CD14-positive monocyte (primary cell): Measurements from ENCODE around the gene IGF1R. TPM values are rescaled to one million over a fixed set of nuclear protein-coding genes. Genes with fewer than 3 reads are reported as not detected.

ENCODE experiments used
- DNase-seq, 3 donors: peaks; one replicate each; pipeline ENCODE4 v3.0.0-alpha.2; 2011 to 2022
- H2AFZ ChIP-seq: 2 replicates; pipeline ENCODE4 v1.6.0; 2012; ENCODE audit warnings: mild to moderate bottlenecking, low read depth, low read length, inconsistent platforms; ENCODE audit not compliant: insufficient read depth, poor library complexity, severe bottlenecking
- H3K27ac ChIP-seq, 2 donors: 1 replicate in 1 of 2; 2 replicates in 1 of 2; pipeline ENCODE4 v1.5.1; 2012 to 2013; ENCODE audit warnings: low read length in 2 of 2, control low read depth in 1 of 2, inconsistent platforms in 1 of 2, low read depth in 1 of 2, mild to moderate bottlenecking in 1 of 2
- H3K27me3 ChIP-seq, 2 donors: one replicate each; pipeline versions ENCODE4 v1.6.0 to v1.6.1; 2011 to 2013; ENCODE audit warnings: low read length in 2 of 2; ENCODE audit not compliant: control insufficient read depth in 2 of 2, insufficient read depth in 2 of 2
- H3K36me3 ChIP-seq, 2 donors: replicated peaks in 1 of 2; 1 replicate in 1 of 2; 2 replicates in 1 of 2; pipeline versions ENCODE4 v1.5.1 to v1.6.1; 2012 to 2013; ENCODE audit warnings: low read length in 2 of 2, control low read depth in 1 of 2, inconsistent platforms in 1 of 2, mild to moderate bottlenecking in 1 of 2; ENCODE audit not compliant: insufficient read depth in 2 of 2, control insufficient read depth in 1 of 2
- H3K4me1 ChIP-seq, 2 donors: 1 replicate in 1 of 2; 2 replicates in 1 of 2; pipeline versions ENCODE4 v1.5.1 to v1.6.1; 2012 to 2013; ENCODE audit warnings: low read length in 2 of 2, control low read depth in 1 of 2, inconsistent platforms in 1 of 2, mild to moderate bottlenecking in 1 of 2, moderate library complexity in 1 of 2; ENCODE audit not compliant: insufficient read depth in 2 of 2, control insufficient read depth in 1 of 2
- H3K4me2 ChIP-seq: replicated peaks from 2 replicates; pipeline ENCODE3; 2012; ENCODE audit warnings: low read length, moderate library complexity, mild to moderate bottlenecking; ENCODE audit not compliant: poor library complexity, severe bottlenecking; ENCODE audit errors: extremely low read depth
- H3K4me3 ChIP-seq, 3 experiments: fragments of 200-600 bp in 1 of 3; sonication (generic) in 1 of 3; replicated peaks in 1 of 3; 1 replicate in 2 of 3; 2 replicates in 1 of 3; pipeline ENCODE4 v1.5.1; 2011 to 2013; ENCODE audit warnings: low read length in 3 of 3, mild to moderate bottlenecking in 3 of 3, control low read depth in 2 of 3, low read depth in 2 of 3, inconsistent platforms in 1 of 3, moderate library complexity in 1 of 3
- H3K79me2 ChIP-seq: 2 replicates; pipeline ENCODE4 v1.6.0; 2012; ENCODE audit warnings: mild to moderate bottlenecking, control low read depth, inconsistent platforms, low read length, moderate library complexity; ENCODE audit not compliant: insufficient read depth
- H3K9ac ChIP-seq: 2 replicates; pipeline ENCODE4 v1.6.0; 2017; ENCODE audit warnings: low read length, mild to moderate bottlenecking; ENCODE audit not compliant: insufficient read depth, poor library complexity, severe bottlenecking
- H3K9me3 ChIP-seq, 2 donors: replicated peaks in 1 of 2; 1 replicate in 1 of 2; 2 replicates in 1 of 2; pipeline versions ENCODE4 v1.5.1 to v1.6.1; 2012 to 2013; ENCODE audit warnings: low read length in 2 of 2, control low read depth in 1 of 2; ENCODE audit not compliant: control insufficient read depth in 1 of 2, insufficient read depth in 1 of 2
- H4K20me1 ChIP-seq: 2 replicates; pipeline ENCODE4 v1.6.0; 2012; ENCODE audit warnings: mild to moderate bottlenecking, low read length, control low read depth, moderate library complexity; ENCODE audit not compliant: insufficient read depth
- H3K27ac Mint-ChIP-seq, 7 donors: one replicate each; pipeline ENCODE4 v1.8.0; 2020; ENCODE audit warnings: mild to moderate bottlenecking in 7 of 7, mixed read lengths in 7 of 7, moderate library complexity in 6 of 7, inconsistent platforms in 2 of 7
- H3K27me3 Mint-ChIP-seq, 3 donors: one replicate each; pipeline ENCODE4 v1.8.0; 2021 to 2022; ENCODE audit warnings: low read depth in 3 of 3, mild to moderate bottlenecking in 3 of 3, mixed read lengths in 3 of 3, moderate library complexity in 3 of 3, inconsistent platforms in 1 of 3
- H3K36me3 Mint-ChIP-seq, 2 donors: one replicate each; pipeline ENCODE4 v1.8.0; 2020; ENCODE audit warnings: mixed read lengths in 2 of 2, inconsistent platforms in 1 of 2, mild to moderate bottlenecking in 1 of 2
- H3K4me1 Mint-ChIP-seq: one replicate; pipeline ENCODE4 v1.8.0; 2020; ENCODE audit warnings: mild to moderate bottlenecking, mixed read lengths
- H3K4me3 Mint-ChIP-seq, 2 donors: one replicate each; pipeline ENCODE4 v1.8.0; 2020; ENCODE audit warnings: mild to moderate bottlenecking in 2 of 2, mixed read lengths in 2 of 2, moderate library complexity in 1 of 2
- H3K9me3 Mint-ChIP-seq, 7 donors: one replicate each; pipeline ENCODE4 v1.8.0; 2020 to 2022; ENCODE audit warnings: mixed read lengths in 7 of 7, mild to moderate bottlenecking in 6 of 7, moderate library complexity in 6 of 7, inconsistent platforms in 2 of 7
- CTCF ChIP-seq: fragments of 200-600 bp; IDR thresholded peaks from one replicate; pipeline ENCODE4 v1.8.0; 2022; ENCODE audit warnings: antibody characterized with exemption, mild to moderate bottlenecking
- WGBS: methylation state at CpG from one replicate; pipeline ENCODE4 v1.1.5; 2013; ENCODE audit warnings: missing lambda C conversion rate; ENCODE audit not compliant: insufficient coverage; 5-methylcytosine and 5-hydroxymethylcytosine counted together
- intact Hi-C, 2 donors: fragments of 100-400 bp; cut with micrococcal nuclease; formaldehyde crosslinking; loops; one replicate each; pipeline versions ENCODE4 v1.15.0 to v1.15.1; 2023
- polyA plus RNA-seq, 3 donors: library from polyadenylated mRNA; depleted of rRNA in 1 of 3; unstranded in 2 of 3; stranded (reverse) in 1 of 3; fragments of 300-500 nt in 2 of 3; fragments of >200 nt in 1 of 3; fragmentation: Illumina TruSeq in 2 of 3; gene quantifications; 1 replicate in 2 of 3; 2 replicates in 1 of 3; pipeline ENCODE4 v1.2.3, GENCODE V29; 2012 to 2021

IGF1R gene
- polyA plus RNA-seq, 3 donors, result 0.35 to 4.9 (median 0.67) TPM

GRCh38 chr15:98745179-98745578, 96.8 kb downstream of the IGF1R start:
- Histone ChIP-seq H4K20me1 (peaks cover 86% of the 10 kb centered on the region), H3K79me2 (peaks cover 83% of the 10 kb centered on the region), H3K4me2 (peak overlapping the region; percentile 18), H3K4me1 (peaks cover 10 to 21% of the 10 kb centered on the region in 2 donors), H2AFZ (no peak overlapping the region), H3K9ac (no peak overlapping the region), H3K36me3 (no peaks in the 10 kb centered on the region), H3K9me3 (no peaks in the 10 kb centered on the region), H3K27ac (peak overlapping the region in 1 of 2 donors; percentile 10), H3K4me3 (no peak overlapping the region), H3K27me3 (no peaks in the 10 kb centered on the region)
- Mint-ChIP-seq H3K9me3 (peaks cover 0 to 1% (median 0%) of the 10 kb centered on the region in 7 donors), H3K36me3 (no peaks in the 10 kb centered on the region), H3K27ac (peak overlapping the region in 2 of 7 donors; percentile 27 to 62), H3K4me3 (peak overlapping the region in 1 of 2 donors; percentile 32), H3K4me1 (peaks cover 40% of the 10 kb centered on the region), H3K27me3 (peaks cover 0 to 2% (median 0%) of the 10 kb centered on the region in 3 donors)
- no peak for TF ChIP-seq CTCF
- DNase-seq, result no peak
- intact Hi-C loops, result no loop called here
- 40% methylated on average over 2 of the region's 3 CpGs for WGBS

- no peak overlapping the region for H3K4me3 ChIP-seq
- H3K9me3 ChIP-seq, result no peaks in the 10 kb centered on the region
- Mint-ChIP-seq H3K27ac (peak overlapping the region in 2 of 7 donors; percentile 62 to 63), H3K9me3 (peaks cover 0 to 1% (median 0%) of the 10 kb centered on the region in 7 donors), H3K4me1 (peaks cover 38% of the 10 kb centered on the region), H3K36me3 (no peaks in the 10 kb centered on the region), H3K4me3 (peak overlapping the region in 1 of 2 donors; percentile 32), H3K27me3 (peaks cover 0 to 2% (median 0%) of the 10 kb centered on the region in 3 donors)
- H3K27me3 ChIP-seq, result no peaks in the 10 kb centered on the region
- no peak overlapping the region for H3K4me2 ChIP-seq
- peak in 1 of 3 donors; percentile 7 for DNase-seq
- H3K27ac ChIP-seq, result peak overlapping the region in 1 of 2 donors; percentile 10
- no peaks in the 10 kb centered on the region for H3K36me3 ChIP-seq
- no peak for TF ChIP-seq CTCF
- no peak overlapping the region for H3K9ac ChIP-seq
- intact Hi-C loops, result no loop called here
- no peak overlapping the region for H2AFZ ChIP-seq
- H4K20me1 ChIP-seq, result peaks cover 86% of the 10 kb centered on the region
- peaks cover 84% of the 10 kb centered on the region for H3K79me2 ChIP-seq
- WGBS, result 92% methylated on average over 2 of the region's 10 CpGs
- H3K4me1 ChIP-seq, result peaks cover 10 to 21% of the 10 kb centered on the region in 2 donors
Observed at GRCh38 chr15:98745650-98746374, 97.5 kb downstream of the IGF1R start.
